ENCODE data around the gene IL6R. TPM values are rescaled to one million over a fixed set of nuclear protein-coding genes. Genes with fewer than 3 reads are reported as not detected.
A peak's percentile ranks its signal among the peaks of the same experiment; 100 is the strongest.

IL6R gene
- total RNA-seq, 2 donors from 2014 or later: 38.2 to 41.2 TPM

DNA sequence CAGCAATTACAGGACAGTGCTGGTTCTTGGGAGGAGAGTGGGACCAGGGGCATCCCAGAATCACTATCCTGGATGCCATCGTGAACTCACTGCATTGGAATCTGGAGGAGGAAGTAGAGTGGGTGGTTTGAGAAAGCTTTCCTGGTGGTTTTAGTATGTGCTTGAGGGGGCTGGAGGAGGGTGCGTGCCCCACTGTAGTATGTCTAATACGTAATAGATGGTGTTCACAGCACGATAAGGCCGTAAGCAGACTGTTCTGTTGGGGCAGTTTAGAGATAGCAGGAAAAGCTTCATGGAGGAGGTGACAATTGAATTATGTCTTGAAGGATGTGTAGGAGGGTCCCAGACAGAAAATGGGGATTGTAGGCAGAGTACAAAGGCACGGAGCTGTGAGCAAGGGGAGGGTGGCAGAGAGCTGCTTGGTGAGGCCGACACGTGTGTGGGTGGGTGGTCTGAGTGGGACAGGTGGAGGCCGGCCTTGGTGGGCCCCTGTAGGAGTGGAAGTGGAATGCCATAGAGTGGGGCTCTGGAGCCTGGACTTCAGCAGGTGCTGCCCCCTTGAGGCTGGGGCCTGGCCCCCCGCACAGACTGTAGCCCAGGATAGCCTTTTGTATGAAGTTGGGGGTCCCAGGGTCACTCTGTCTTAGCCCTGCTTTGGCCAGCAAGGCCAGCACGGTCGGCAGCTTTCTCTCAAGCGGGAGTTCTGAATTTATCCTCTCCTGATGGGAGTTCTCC is 37.0 kb downstream of the IL6R start:
- no peaks in the 10 kb centered on the region for H3K27me3 Mint-ChIP-seq
- H3K4me1 Mint-ChIP-seq: peaks cover 60% of the 10 kb centered on the region
- no peaks in the 10 kb centered on the region for H3K9me3 Mint-ChIP-seq
- no peak for ATAC-seq (replicated peaks)
- peak overlapping the region; percentile 97 for H3K27ac Mint-ChIP-seq
- H3K4me3 Mint-ChIP-seq: peak overlapping the region; percentile 79
- peaks cover 86% of the 10 kb centered on the region for H3K36me3 Mint-ChIP-seq (ENCODE audit: low read depth)

DNA sequence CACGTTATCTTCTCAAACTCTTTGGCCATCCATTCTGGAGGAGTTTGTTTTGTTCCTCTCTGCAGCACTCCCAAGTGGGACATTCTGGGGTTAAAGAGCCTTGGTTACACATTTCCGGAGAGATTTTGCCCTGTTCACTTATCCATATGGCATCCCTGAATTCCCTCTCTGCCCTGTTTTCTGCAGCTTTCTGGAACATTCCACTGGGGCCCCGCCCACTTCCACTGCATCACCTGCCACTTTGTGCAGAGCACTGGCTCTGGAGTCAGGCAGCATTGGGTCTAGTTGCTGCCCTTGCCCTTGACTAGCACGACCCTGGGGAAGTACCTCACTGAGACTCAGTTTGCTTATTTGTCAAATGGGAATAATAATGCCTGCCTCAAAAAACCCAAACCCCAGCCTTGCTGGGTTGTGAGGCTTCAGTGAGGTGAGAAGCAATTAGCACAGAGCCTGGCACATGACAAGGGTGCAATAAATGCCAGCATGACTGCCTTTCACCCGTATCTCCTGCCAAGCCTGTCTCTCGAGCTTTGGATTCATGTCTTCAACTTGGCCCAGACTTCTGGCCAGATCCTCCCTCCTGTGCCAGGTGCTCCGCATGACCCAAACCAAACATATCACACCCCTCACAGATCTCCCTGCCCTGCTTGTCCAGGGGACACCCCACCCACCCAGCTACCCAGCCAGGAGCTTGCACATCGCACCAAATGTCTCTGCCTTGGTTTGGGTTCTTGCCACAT is 38.3 kb downstream of the IL6R start:
- no peak for ATAC-seq (replicated peaks)
- H3K4me1 Mint-ChIP-seq: peaks cover 53% of the 10 kb centered on the region
- no peak overlapping the region for H3K27ac Mint-ChIP-seq
- no peak overlapping the region for H3K4me3 Mint-ChIP-seq
- H3K9me3 Mint-ChIP-seq: no peaks in the 10 kb centered on the region
- H3K36me3 Mint-ChIP-seq (ENCODE audit: low read depth): peaks cover 83% of the 10 kb centered on the region
- H3K27me3 Mint-ChIP-seq: no peaks in the 10 kb centered on the region

DNA sequence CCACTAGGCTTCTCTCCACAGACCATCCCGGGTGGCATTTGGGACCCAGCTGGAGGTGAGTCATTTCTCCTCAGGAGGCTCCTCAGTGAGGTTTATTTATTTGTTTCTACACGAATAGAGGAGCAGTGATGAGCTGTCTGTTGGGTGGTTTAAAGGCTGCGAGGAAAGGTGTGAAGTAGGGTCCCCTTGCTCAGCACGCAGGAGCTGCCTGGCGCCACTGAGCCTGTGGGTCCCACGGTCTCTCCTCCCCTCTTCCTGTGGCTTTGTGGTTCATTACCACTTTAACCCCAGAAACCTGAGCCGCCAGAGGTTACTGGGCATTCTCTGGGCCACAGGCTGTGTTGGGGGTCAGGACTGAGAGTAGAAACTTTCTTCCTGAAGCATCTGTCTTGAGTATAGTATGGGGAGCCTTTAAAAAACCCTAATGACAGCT is 39.9 kb downstream of the IL6R start:
- Mint-ChIP-seq H3K27me3 (no peaks in the 10 kb centered on the region), H3K9me3 (no peaks in the 10 kb centered on the region), H3K4me3 (peak overlapping the region; percentile 38), H3K36me3 (ENCODE audit: low read depth) (peaks cover 83% of the 10 kb centered on the region), H3K27ac (peak overlapping the region; percentile 38), H3K4me1 (peaks cover 40% of the 10 kb centered on the region)
- ATAC-seq (replicated peaks): peak; percentile 72

DNA sequence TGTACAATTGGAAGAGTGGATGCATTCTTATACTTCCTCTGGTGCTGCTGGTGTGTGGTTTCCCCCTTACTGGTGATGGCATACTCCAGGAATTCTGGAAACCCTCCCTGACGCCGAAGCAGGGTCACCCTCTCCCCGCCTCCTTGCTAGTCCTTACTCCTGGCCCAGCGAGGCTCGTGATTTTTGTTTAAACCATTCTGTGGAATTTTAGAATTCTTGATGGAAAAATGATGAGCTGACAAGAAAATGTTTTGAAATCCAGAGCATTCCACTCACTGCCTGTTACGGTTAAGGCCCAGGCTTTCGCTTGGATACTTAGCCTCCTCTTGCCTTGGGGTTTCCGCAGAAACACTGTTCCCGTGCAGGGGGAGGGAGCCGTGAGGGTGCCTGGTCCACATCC is 41.1 kb downstream of the IL6R start:
- Mint-ChIP-seq H3K4me1 (peaks cover 31% of the 10 kb centered on the region), H3K9me3 (no peaks in the 10 kb centered on the region), H3K4me3 (no peak overlapping the region), H3K27me3 (no peaks in the 10 kb centered on the region), H3K27ac (no peak overlapping the region), H3K36me3 (ENCODE audit: low read depth) (peaks cover 83% of the 10 kb centered on the region)
- ATAC-seq (replicated peaks): no peak

DNA sequence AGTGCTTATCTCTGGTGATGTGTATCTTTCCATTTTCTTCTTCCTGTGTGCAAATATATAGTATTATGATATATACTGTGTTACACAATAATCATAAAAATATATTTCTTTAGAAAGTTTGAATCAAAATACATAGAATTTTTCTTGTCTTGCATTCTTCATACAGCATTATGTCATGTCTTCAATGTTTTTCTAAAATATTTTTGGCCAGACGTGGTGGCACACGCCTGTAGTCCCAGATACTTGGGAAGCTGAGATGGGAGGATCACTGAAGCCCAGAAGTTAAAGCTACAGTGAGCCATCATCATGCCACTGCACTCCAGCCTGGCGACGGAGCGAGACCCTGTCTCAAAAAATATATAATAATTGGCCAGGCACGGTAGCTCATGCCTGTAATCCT is 41.6 kb downstream of the IL6R start:
- Mint-ChIP-seq H3K36me3 (ENCODE audit: low read depth) (peaks cover 83% of the 10 kb centered on the region), H3K4me3 (no peak overlapping the region), H3K9me3 (no peaks in the 10 kb centered on the region), H3K27ac (no peak overlapping the region), H3K4me1 (peaks cover 27% of the 10 kb centered on the region), H3K27me3 (no peaks in the 10 kb centered on the region)
- no peak for ATAC-seq (replicated peaks)

DNA sequence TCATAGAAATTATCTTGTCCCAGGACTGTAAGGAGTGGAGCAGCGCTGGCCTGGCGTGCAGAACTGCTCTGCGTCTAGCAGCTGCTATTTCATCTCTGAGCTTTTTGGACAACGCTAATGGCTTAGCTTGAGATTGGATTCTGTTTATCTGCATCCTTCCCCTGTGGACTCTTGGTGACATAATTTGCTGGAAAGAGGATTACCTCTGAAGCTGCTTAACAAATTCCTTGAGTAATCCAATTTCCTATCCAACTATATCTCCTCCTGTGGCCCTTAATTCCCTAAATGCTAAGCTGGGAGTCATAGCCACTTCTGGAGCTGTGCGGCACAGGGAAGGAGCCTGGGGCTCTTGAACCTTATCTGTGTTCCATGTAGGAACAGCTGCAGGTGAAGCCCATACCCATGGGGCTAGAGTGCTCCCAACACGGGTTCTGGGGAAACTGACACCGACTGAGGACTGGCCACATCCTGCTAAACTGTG is 43.2 kb downstream of the IL6R start:
- no peak overlapping the region for H3K4me3 Mint-ChIP-seq
- no peak for ATAC-seq (replicated peaks)
- no peak overlapping the region for H3K27ac Mint-ChIP-seq
- H3K27me3 Mint-ChIP-seq: no peaks in the 10 kb centered on the region
- peaks cover 29% of the 10 kb centered on the region for H3K4me1 Mint-ChIP-seq
- peaks cover 87% of the 10 kb centered on the region for H3K36me3 Mint-ChIP-seq (ENCODE audit: low read depth)
- no peaks in the 10 kb centered on the region for H3K9me3 Mint-ChIP-seq

DNA sequence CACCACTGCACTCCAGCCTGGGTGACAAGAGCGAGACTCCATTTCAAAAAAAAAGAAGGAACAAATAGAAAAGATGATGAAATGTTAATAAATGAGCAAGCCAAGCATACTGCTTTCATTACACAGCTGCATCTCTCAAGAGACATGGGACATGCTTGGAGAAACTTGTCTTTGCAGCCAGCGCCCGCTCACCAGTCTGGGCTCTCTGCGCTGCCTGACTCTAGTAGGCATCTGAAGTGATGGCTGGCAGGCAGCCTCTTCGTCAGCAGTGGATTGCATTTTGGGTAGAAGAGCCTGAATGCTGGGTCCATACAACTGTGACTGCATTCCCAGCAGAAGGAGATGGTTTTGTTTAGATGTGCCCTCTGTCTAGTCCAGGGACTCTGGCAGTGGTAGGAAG is 48.0 kb downstream of the IL6R start:
- ATAC-seq (replicated peaks): no peak
- Mint-ChIP-seq H3K27ac (no peak overlapping the region), H3K36me3 (ENCODE audit: low read depth) (peaks cover 96% of the 10 kb centered on the region), H3K4me3 (peak overlapping the region; percentile 43), H3K4me1 (peaks cover 27% of the 10 kb centered on the region), H3K27me3 (no peaks in the 10 kb centered on the region), H3K9me3 (no peaks in the 10 kb centered on the region)

DNA sequence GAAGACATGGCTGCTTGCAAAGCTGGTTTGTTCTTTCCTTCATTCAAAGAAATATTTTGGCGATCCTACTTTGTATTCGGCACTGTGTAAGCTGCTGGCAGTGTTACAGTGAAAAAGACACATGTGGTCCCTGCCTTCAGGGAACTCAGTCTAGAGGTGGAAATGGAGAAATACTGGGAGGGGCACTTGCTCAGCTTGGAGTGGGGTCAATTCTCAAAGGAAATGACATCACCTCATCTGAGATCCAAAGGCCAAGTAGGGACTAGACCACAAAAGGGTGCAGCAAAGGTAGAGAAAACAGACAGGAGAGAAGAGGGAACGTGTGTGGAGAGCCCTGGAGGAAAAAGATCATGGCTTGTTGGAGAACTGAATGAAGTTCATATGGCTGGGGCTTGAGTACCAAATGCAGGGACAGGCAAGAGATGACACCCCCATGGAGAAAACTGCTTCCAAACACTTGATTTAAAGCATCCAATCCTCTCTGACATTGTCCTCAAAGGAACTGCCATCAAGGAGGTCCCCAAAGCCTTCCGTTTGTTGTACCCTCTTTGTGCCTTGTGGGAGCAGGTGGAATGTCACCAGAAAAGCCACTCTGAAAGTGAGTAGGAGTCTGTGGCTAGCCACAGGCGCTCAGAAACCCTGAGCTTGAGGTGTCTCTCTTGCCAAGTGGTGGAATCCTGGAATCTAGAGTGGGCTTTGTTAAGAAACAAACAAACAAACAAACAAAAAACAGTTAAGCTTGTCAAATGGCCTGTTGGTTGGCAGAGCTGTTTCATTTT is 48.6 kb downstream of the IL6R start:
- Mint-ChIP-seq H3K27me3 (no peaks in the 10 kb centered on the region), H3K36me3 (ENCODE audit: low read depth) (peaks cover 97% of the 10 kb centered on the region), H3K4me3 (peak overlapping the region; percentile 43), H3K9me3 (no peaks in the 10 kb centered on the region), H3K27ac (no peak overlapping the region), H3K4me1 (peaks cover 27% of the 10 kb centered on the region)
- ATAC-seq (replicated peaks): peak; percentile 68

DNA sequence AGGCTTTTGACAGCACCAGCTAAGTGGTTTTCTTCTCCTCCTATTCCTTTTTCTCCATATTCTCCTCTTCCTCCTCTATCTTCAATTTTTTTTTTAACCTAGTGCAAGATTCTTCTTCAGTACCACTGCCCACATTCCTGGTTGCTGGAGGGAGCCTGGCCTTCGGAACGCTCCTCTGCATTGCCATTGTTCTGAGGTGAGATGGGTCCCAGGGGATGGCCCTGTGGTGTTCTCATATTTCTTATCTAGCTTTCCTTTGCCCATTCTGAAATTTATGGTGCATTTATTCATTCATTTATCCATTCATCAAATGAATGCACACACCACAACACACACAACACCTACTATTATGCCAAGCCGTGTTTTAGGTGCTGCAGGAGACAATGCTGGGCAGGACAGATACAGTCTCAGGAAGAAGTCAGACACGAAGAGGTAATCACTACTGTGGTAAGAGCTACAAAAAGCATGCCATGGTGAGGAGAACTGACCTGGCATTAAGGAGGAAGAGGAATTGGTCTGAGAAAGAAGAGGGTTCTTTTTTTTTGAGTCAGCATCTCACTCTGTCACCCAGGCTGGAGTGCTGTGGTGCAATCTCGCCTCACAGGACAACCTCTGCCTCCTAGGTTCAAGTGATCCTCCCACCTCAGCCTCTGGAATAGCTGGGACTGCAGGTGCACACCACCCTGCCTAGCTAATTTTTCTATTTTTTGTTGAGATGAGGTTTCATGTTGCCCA is 49.4 kb downstream of the IL6R start:
- H3K4me1 Mint-ChIP-seq: peaks cover 27% of the 10 kb centered on the region
- no peaks in the 10 kb centered on the region for H3K9me3 Mint-ChIP-seq
- peaks cover 99% of the 10 kb centered on the region for H3K36me3 Mint-ChIP-seq (ENCODE audit: low read depth)
- peak; percentile 23 for ATAC-seq (replicated peaks)
- H3K27ac Mint-ChIP-seq: no peak overlapping the region
- H3K4me3 Mint-ChIP-seq: peak overlapping the region; percentile 43
- H3K27me3 Mint-ChIP-seq: no peaks in the 10 kb centered on the region

DNA sequence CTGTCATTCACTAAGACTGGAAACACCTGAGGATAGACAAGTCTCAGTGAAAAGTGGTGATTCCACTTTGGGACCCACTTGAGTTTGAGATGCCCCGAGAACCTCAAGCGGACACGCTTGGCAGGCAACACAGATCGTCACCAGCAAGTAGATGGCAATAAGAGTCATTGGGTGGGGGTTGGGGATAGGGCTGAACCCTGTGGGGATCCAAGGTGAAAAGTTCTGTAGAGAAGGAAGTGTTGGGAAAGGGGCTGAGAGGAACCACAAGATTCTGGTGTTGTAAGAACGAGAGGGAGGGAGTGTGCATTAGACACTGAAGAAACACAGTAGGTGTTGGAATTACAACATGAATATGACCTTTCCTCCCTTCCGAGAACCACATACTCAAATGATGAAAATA is 51.5 kb downstream of the IL6R start:
- H3K36me3 Mint-ChIP-seq (ENCODE audit: low read depth): peaks cover 92% of the 10 kb centered on the region
- no peak for ATAC-seq (replicated peaks)
- no peaks in the 10 kb centered on the region for H3K9me3 Mint-ChIP-seq
- no peak overlapping the region for H3K27ac Mint-ChIP-seq
- H3K4me1 Mint-ChIP-seq: peaks cover 39% of the 10 kb centered on the region
- H3K27me3 Mint-ChIP-seq: no peaks in the 10 kb centered on the region
- H3K4me3 Mint-ChIP-seq: no peak overlapping the region

DNA sequence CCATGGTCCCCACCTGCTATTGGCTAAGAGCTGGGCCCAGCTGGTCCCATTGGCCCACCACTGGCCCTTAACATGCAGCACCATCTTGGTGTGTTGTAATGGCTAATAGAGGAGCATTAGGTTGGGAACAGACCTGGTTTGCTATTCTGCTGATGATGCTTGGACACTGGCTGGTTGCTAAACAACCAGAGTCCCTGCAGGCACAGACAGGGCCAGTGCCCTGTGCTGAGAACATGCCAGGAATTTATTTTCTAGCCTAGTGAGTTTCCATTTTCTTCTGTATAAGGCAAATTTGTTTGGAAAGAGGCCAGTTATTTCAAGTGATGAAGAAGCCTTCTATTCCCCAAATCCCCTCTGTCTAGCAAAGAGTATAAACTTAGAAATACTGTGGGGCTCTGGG is 53.9 kb downstream of the IL6R start:
- Mint-ChIP-seq H3K4me1 (peaks cover 31% of the 10 kb centered on the region), H3K27me3 (no peaks in the 10 kb centered on the region), H3K9me3 (no peaks in the 10 kb centered on the region), H3K36me3 (ENCODE audit: low read depth) (peaks cover 81% of the 10 kb centered on the region), H3K27ac (no peak overlapping the region), H3K4me3 (no peak overlapping the region)
- no peak for ATAC-seq (replicated peaks)

DNA sequence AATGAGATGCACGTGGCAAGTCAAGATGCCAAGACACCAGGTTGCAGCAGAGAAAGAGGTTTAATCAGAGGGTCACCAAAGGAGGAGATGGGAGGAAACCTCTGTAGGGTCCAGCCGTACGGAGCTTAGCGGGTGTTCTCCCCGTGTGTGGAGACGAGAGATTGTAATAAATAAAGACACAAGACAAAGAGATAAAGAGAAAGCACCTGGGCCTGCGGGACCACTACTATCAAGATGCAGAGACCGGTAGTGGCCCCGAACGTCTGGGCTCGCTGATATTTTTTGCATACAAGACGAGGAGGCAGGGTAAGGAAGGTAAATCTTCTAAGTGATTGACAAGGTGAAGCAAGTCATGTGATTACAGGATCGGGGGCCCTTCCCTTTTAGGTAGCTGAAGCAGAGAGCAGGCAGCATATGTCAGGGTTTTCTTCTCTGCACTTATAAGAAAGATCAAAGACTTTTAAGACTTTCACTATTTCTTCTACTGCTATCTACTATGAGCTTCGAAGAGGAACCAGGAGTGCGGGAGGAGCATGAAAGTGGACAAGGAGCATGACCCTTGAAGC is 55.6 kb downstream of the IL6R start:
- peaks cover 80% of the 10 kb centered on the region for H3K36me3 Mint-ChIP-seq (ENCODE audit: low read depth)
- no peaks in the 10 kb centered on the region for H3K9me3 Mint-ChIP-seq
- H3K27me3 Mint-ChIP-seq: no peaks in the 10 kb centered on the region
- no peak for ATAC-seq (replicated peaks)
- H3K4me1 Mint-ChIP-seq: peaks cover 30% of the 10 kb centered on the region
- peak overlapping the region; percentile 26 for H3K4me3 Mint-ChIP-seq
- no peak overlapping the region for H3K27ac Mint-ChIP-seq

DNA sequence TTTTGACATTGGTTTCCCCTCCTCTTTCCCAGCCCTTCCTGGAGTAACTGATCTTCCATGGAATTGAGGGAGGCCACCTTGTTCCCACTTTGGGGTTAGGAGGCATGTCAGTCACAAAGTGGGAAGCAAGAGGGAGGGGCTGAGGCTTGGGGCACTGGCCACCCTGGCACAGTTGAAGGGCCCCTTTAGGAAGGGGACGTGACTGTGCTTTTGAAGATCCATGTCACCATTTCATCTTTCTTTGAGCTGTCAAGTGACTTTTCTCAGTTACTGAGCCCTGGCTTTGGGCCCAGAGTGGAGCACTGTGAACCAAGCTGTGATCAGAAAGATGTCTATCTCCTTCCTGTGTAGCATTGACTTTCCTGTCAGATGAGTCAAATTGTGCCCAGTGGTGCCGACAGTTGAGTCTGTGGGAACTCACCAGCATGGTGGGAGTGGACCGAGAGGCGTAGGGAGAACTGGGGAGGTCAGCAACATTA is 58.4 kb downstream of the IL6R start:
- Mint-ChIP-seq H3K27me3 (no peaks in the 10 kb centered on the region), H3K9me3 (no peaks in the 10 kb centered on the region), H3K36me3 (ENCODE audit: low read depth) (peaks cover 66% of the 10 kb centered on the region), H3K4me1 (peaks cover 55% of the 10 kb centered on the region), H3K4me3 (peak overlapping the region; percentile 75), H3K27ac (peak overlapping the region; percentile 33)
- peak; percentile 81 for ATAC-seq (replicated peaks)
